G401.6 (cell line): Measurements from ENCODE around the gene FAM110A.
"Not testable (repeated sequence)": the region's sequence is repeated elsewhere in the genome, so short reads cannot be mapped to it uniquely, and the experiment has no call there.

Experiments
- FAIRE-seq: peaks from 2 replicates; lab custom pipeline; 2012; peaks lifted over from hg19 to GRCh38; lab: Jason Lieb, UNC

Gene FAM110A

GRCh38 chr20:844473-845225 lies 11.1 kb downstream of the FAM110A start:
- no peak for FAIRE-seq

GRCh38 chr20:845226-845868 lies 11.8 kb downstream of the FAM110A start:
- FAIRE-seq = no peak

- no peak for FAIRE-seq
Observed at GRCh38 chr20:845941-846893, 12.7 kb downstream of the FAM110A start.

GRCh38 chr20:846894-847278 lies 13.4 kb downstream of the FAM110A start:
- FAIRE-seq = no peak

GRCh38 chr20:848193-848592 lies 14.7 kb downstream of the FAM110A start:
- FAIRE-seq = no peak

GRCh38 chr20:848731-849130 lies 15.2 kb downstream of the FAM110A start:
- not testable (repeated sequence) for FAIRE-seq

- FAIRE-seq = no peak
Observed at GRCh38 chr20:853406-853996, 20.0 kb downstream of the FAM110A start.

GRCh38 chr20:854601-855000 lies 21.1 kb downstream of the FAM110A start:
- FAIRE-seq = no peak

- no peak for FAIRE-seq
Observed at GRCh38 chr20:855466-856360, 22.2 kb downstream of the FAM110A start.

- no peak for FAIRE-seq
Observed at GRCh38 chr20:856361-856775, 22.9 kb downstream of the FAM110A start.

- no peak for FAIRE-seq
Observed at GRCh38 chr20:858011-858410, 24.5 kb downstream of the FAM110A start.

- no peak for FAIRE-seq
Observed at GRCh38 chr20:859751-860231, 26.3 kb downstream of the FAM110A start.

- no peak for FAIRE-seq
Observed at GRCh38 chr20:860891-861290, 27.4 kb downstream of the FAM110A start.

GRCh38 chr20:865440-865839 lies 31.9 kb downstream of the FAM110A start:
- FAIRE-seq = no peak

GRCh38 chr20:868279-868678 lies 34.8 kb downstream of the FAM110A start:
- FAIRE-seq = no peak

GRCh38 chr20:869606-870005 lies 36.1 kb downstream of the FAM110A start:
- no peak for FAIRE-seq

- FAIRE-seq = no peak
Observed at GRCh38 chr20:870758-871157, 37.2 kb downstream of the FAM110A start.

- FAIRE-seq = no peak
Observed at GRCh38 chr20:871436-871835, 37.9 kb downstream of the FAM110A start.

GRCh38 chr20:871948-872347 lies 38.4 kb downstream of the FAM110A start:
- no peak for FAIRE-seq

GRCh38 chr20:872855-873520 lies 39.5 kb downstream of the FAM110A start:
- no peak for FAIRE-seq
